Neural cell (in vitro differentiated cells): ENCODE data around the gene DCPS.

Experiments
- EZH2 ChIP-seq: fragments of 200-600, 300-800 bp; shearing (Covaris generic), sonication (generic); IDR thresholded peaks from 2 replicates; pipeline ENCODE4 v1.6.1; 2014; ENCODE audit warnings: antibody characterized with exemption, low read length, borderline replicate concordance, mild to moderate bottlenecking; ENCODE audit not compliant: insufficient read depth, poor library complexity, severe bottlenecking
- POLR2AphosphoS5 ChIP-seq: IDR thresholded peaks from 2 replicates; pipeline ENCODE4 v1.6.1; 2012
- TAF1 ChIP-seq: IDR thresholded peaks from 2 replicates; pipeline ENCODE4 v1.6.1; 2012; ENCODE audit warnings: low read depth

DNA sequence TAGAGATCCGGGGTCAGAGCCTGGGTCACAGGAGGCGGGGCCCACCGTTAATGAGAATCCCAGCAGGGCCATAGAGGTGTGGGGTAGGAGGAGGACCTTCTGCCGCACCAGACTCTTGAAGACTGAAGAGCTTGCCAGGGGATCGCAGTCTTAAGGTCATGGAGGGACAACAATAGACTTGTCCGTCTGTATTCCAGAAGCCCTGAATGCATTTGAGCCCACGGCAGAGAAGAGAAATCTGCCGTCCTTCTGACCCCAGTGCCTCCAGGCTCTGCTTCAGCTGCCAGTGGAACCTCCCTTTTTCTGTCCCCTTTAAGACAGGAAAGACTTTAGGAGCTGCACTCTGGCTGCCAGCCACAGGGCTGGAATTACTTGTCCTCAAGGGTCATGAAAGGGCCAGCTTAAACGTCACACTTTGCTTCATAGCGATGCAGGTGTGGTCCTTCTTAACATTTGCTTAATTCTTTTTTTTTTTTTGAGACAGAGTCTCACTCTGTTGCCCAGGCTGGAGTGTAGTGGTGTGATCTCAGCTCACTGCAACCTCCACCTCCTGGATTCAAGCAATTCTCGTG, 36.1 kb downstream of the DCPS start:
- no peak for TF ChIP-seq TAF1
- TF ChIP-seq POLR2AphosphoS5: no peak
- TF ChIP-seq EZH2: no peak
